GM23338 (cell line): ENCODE results near the gene CCSER2. TPM values are rescaled to one million over a fixed set of nuclear protein-coding genes. Genes with fewer than 3 reads are reported as not detected.

ENCODE experiments used
- ATAC-seq: fragments of 200-7000 bp; cut with Tn5 transposase; 3 replicates; pipeline ENCODE4 v1.9.1; 2020
- DNase-seq: peaks from one replicate; pipeline ENCODE4 v3.0.0-alpha.2; 2015; ENCODE audit warnings: low spot score
- H2AFZ ChIP-seq: fragments of 200-600 bp; sonication (generic); 2 replicates; pipeline ENCODE4 v1.8.0; 2016; ENCODE audit warnings: antibody characterized with exemption, mild to moderate bottlenecking, moderate library complexity
- H3F3A ChIP-seq: fragments of 200-600 bp; sonication (generic); replicated peaks from 2 replicates; pipeline ENCODE4 v1.8.0; 2017; ENCODE audit warnings: antibody characterized with exemption, mixed run types, low read depth
- H3K27ac ChIP-seq: fragments of 200-600 bp; sonication (generic); 2 replicates; pipeline ENCODE4 v1.6.1; 2016; ENCODE audit warnings: low read depth
- H3K27me3 ChIP-seq: fragments of 200-600 bp; sonication (generic); 2 replicates; pipeline ENCODE4 v1.8.0; 2016; ENCODE audit warnings: mild to moderate bottlenecking, mixed run types, moderate library complexity; ENCODE audit not compliant: insufficient read depth
- H3K36me3 ChIP-seq: fragments of 200-600 bp; sonication (generic); 2 replicates; pipeline ENCODE4 v1.8.0; 2016; ENCODE audit warnings: mild to moderate bottlenecking; ENCODE audit not compliant: insufficient read depth
- H3K4me1 ChIP-seq: fragments of 200-600 bp; sonication (generic); 2 replicates; pipeline ENCODE4 v1.8.0; 2016; ENCODE audit warnings: mild to moderate bottlenecking, moderate library complexity; ENCODE audit not compliant: insufficient read depth
- H3K4me2 ChIP-seq: fragments of 200-600 bp; sonication (generic); 2 replicates; pipeline ENCODE4 v1.7.1; 2017; ENCODE audit warnings: mixed run types
- H3K4me3 ChIP-seq: fragments of 200-600 bp; sonication (generic); 2 replicates; pipeline ENCODE4 v1.6.1; 2016; ENCODE audit warnings: mixed run types
- H3K79me2 ChIP-seq: fragments of 200-600 bp; sonication (generic); replicated peaks from 2 replicates; pipeline ENCODE4 v1.8.0; 2017; ENCODE audit warnings: mild to moderate bottlenecking; ENCODE audit not compliant: insufficient read depth
- H3K9me2 ChIP-seq: fragments of 200-600 bp; sonication (generic); 2 replicates; pipeline ENCODE4 v1.8.0; 2017; ENCODE audit not compliant: insufficient read depth
- H4K20me1 ChIP-seq: fragments of 200-600 bp; sonication (generic); replicated peaks from 2 replicates; pipeline ENCODE4 v1.8.0; 2017; ENCODE audit warnings: mild to moderate bottlenecking; ENCODE audit not compliant: insufficient read depth
- H3K27ac Mint-ChIP-seq: 2 replicates; pipeline ENCODE4 v1.8.0; 2020; ENCODE audit warnings: inconsistent platforms, mild to moderate bottlenecking, moderate library complexity, mixed read lengths
- H3K27me3 Mint-ChIP-seq: 3 replicates; pipeline ENCODE4 v1.8.0; 2022; ENCODE audit warnings: low read depth, mild to moderate bottlenecking, moderate library complexity, mixed read lengths, inconsistent platforms; ENCODE audit not compliant: insufficient read depth, poor library complexity
- H3K36me3 Mint-ChIP-seq: 3 replicates; pipeline ENCODE4 v1.8.0; 2021; ENCODE audit warnings: low read depth, mild to moderate bottlenecking, inconsistent platforms, moderate library complexity, mixed read lengths
- H3K4me1 Mint-ChIP-seq: 3 replicates; pipeline ENCODE4 v1.8.0; 2020; ENCODE audit warnings: mild to moderate bottlenecking, inconsistent platforms, mixed read lengths
- H3K4me3 Mint-ChIP-seq: 3 replicates; pipeline ENCODE4 v1.8.0; 2021; ENCODE audit warnings: moderate library complexity, mild to moderate bottlenecking, inconsistent platforms, mixed read lengths
- H3K9me3 Mint-ChIP-seq: 3 replicates; pipeline ENCODE4 v1.8.0; 2020; ENCODE audit warnings: moderate library complexity, mild to moderate bottlenecking, inconsistent platforms, mixed read lengths
- CREB1 ChIP-seq: fragments of 250-450 bp; sonication (Bioruptor Pico); IDR thresholded peaks from 2 replicates; pipeline ENCODE4 v1.5.0; 2020; ENCODE audit warnings: low read depth, mild to moderate bottlenecking, moderate library complexity
- CTCF ChIP-seq, 2 experiments: fragments of 200-600 bp in 1 of 2; sonication (generic) in 1 of 2; conservative IDR thresholded peaks; 2 replicates each; pipeline versions ENCODE4 v1.5.1 to v1.6.1; 2016 to 2017; ENCODE audit warnings: antibody characterized with exemption in 2 of 2, low read depth in 2 of 2, mild to moderate bottlenecking in 2 of 2, moderate library complexity in 1 of 2
- ETS1 ChIP-seq: IDR thresholded peaks from 2 replicates; pipeline ENCODE4 v1.6.1; 2016; ENCODE audit warnings: antibody characterized with exemption
- EZH2 ChIP-seq: fragments of 200-600 bp; sonication (generic); IDR thresholded peaks from one replicate; pipeline ENCODE4 v1.8.0; 2017; ENCODE audit warnings: antibody characterized with exemption, mild to moderate bottlenecking, low read depth; ENCODE audit not compliant: unreplicated experiment
- EZH2phosphoT487 ChIP-seq: fragments of 200-600 bp; sonication (generic); IDR thresholded peaks from one replicate; pipeline ENCODE4 v1.8.1; 2018; ENCODE audit warnings: antibody characterized with exemption; ENCODE audit not compliant: unreplicated experiment
- JUNB ChIP-seq: IDR thresholded peaks from one replicate; pipeline ENCODE4 v1.6.1; 2016; ENCODE audit warnings: antibody characterized with exemption; ENCODE audit not compliant: unreplicated experiment
- NANOG ChIP-seq: IDR thresholded peaks from 2 replicates; pipeline ENCODE4 v1.6.1; 2016; ENCODE audit warnings: antibody characterized with exemption, borderline replicate concordance
- POLR2AphosphoS5 ChIP-seq: IDR thresholded peaks from 2 replicates; pipeline ENCODE4 v1.6.1; 2016; ENCODE audit warnings: antibody characterized with exemption, low read depth
- REST ChIP-seq: IDR thresholded peaks from one replicate; pipeline ENCODE4 v1.6.1; 2018; ENCODE audit warnings: antibody characterized with exemption; ENCODE audit not compliant: unreplicated experiment
- STAT1 ChIP-seq: IDR thresholded peaks from one replicate; pipeline ENCODE4 v1.6.1; 2016; ENCODE audit warnings: antibody characterized with exemption; ENCODE audit not compliant: unreplicated experiment
- ZNF114 ChIP-seq: fragments of 250-450 bp; sonication (Bioruptor Pico); IDR thresholded peaks from 2 replicates; pipeline ENCODE4 v1.5.0; 2020; ENCODE audit warnings: mild to moderate bottlenecking, moderate library complexity
- ZNF331 ChIP-seq: fragments of 250-450 bp; sonication (Bioruptor Pico); IDR thresholded peaks from 2 replicates; pipeline ENCODE4 v1.5.0; 2020; ENCODE audit warnings: low read depth, mild to moderate bottlenecking, moderate library complexity
- polyA plus RNA-seq: library from polyadenylated mRNA; unstranded; fragments of >200 nt; fragmentation: Nextera tagmentation; extraction: Ambion mirVana; gene quantifications from 2 replicates; pipeline ENCODE4 v1.2.1, GENCODE V29; 2016
- total RNA-seq: library from RNA; depleted of rRNA; stranded (reverse); fragments of >200 nt; shearing (Covaris generic); gene quantifications from 2 replicates; pipeline ENCODE4 v1.2.3, GENCODE V29; 2014
- TF ChIP-seq, protein P1 (sequence below): fragments of 250-450 bp; sonication (Bioruptor Pico); IDR thresholded peaks from 2 replicates; pipeline ENCODE4 v1.5.0; 2020; ENCODE audit warnings: mild to moderate bottlenecking, moderate library complexity

The CCSER2 gene
- total and polyA plus RNA-seq, 2 experiments from 2014 or later = 30.6 to 37.2 TPM

DNA sequence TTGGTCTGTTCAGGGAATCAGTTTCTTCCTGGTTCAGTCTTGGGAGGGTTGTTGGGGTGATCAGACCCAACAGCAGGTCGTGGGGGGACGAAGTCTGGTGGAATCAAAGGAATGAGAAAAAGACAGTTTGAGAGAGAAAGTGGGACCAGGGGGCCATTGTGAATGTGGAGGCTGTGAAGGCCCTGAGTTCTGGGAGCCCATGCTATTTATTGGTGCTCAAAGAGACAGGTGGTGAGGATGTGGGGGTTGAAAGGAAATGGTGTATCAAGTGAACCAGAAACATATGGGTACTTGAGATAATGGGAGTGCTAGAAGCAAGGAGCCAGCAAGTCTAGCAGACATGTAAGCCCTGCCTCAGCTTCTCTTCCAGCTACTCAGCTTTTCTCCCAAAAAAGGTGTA, 84.1 kb downstream of the CCSER2 start:
- Histone ChIP-seq H2AFZ (no peak overlapping the region), H3K27ac (no peak overlapping the region), H3K4me1 (no peaks in the 10 kb centered on the region), H3K4me2 (no peak overlapping the region), H3K9me2 (no peaks in the 10 kb centered on the region), H3F3A (no peaks in the 10 kb centered on the region), H3K4me3 (no peak overlapping the region), H3K27me3 (no peaks in the 10 kb centered on the region), H4K20me1 (no peaks in the 10 kb centered on the region), H3K36me3 (peaks cover 7% of the 10 kb centered on the region; the same call in 1 of the 2 replicates), H3K79me2 (peaks cover 72% of the 10 kb centered on the region)
- no peaks in the 10 kb centered on the region for H3K27me3 Mint-ChIP-seq
- no peaks in the 10 kb centered on the region for H3K4me1 Mint-ChIP-seq
- H3K36me3 Mint-ChIP-seq = peaks cover 51% of the 10 kb centered on the region
- no peak for DNase-seq
- TF ChIP-seq REST (no peak), POLR2AphosphoS5 (no peak), CTCF (conservative IDR thresholded peaks at IDR 0.05; ENCODE audit: low read depth in 2 of 2) (no peak), STAT1 (no peak), EZH2 (no peak), ZNF331 (CRISPR knock-in tag) (no peak), CREB1 (no peak), ZNF114 (CRISPR knock-in tag) (no peak), ETS1 (no peak), NANOG (no peak), EZH2phosphoT487 (no peak), JUNB (no peak)
- TF ChIP-seq, protein P1, sequence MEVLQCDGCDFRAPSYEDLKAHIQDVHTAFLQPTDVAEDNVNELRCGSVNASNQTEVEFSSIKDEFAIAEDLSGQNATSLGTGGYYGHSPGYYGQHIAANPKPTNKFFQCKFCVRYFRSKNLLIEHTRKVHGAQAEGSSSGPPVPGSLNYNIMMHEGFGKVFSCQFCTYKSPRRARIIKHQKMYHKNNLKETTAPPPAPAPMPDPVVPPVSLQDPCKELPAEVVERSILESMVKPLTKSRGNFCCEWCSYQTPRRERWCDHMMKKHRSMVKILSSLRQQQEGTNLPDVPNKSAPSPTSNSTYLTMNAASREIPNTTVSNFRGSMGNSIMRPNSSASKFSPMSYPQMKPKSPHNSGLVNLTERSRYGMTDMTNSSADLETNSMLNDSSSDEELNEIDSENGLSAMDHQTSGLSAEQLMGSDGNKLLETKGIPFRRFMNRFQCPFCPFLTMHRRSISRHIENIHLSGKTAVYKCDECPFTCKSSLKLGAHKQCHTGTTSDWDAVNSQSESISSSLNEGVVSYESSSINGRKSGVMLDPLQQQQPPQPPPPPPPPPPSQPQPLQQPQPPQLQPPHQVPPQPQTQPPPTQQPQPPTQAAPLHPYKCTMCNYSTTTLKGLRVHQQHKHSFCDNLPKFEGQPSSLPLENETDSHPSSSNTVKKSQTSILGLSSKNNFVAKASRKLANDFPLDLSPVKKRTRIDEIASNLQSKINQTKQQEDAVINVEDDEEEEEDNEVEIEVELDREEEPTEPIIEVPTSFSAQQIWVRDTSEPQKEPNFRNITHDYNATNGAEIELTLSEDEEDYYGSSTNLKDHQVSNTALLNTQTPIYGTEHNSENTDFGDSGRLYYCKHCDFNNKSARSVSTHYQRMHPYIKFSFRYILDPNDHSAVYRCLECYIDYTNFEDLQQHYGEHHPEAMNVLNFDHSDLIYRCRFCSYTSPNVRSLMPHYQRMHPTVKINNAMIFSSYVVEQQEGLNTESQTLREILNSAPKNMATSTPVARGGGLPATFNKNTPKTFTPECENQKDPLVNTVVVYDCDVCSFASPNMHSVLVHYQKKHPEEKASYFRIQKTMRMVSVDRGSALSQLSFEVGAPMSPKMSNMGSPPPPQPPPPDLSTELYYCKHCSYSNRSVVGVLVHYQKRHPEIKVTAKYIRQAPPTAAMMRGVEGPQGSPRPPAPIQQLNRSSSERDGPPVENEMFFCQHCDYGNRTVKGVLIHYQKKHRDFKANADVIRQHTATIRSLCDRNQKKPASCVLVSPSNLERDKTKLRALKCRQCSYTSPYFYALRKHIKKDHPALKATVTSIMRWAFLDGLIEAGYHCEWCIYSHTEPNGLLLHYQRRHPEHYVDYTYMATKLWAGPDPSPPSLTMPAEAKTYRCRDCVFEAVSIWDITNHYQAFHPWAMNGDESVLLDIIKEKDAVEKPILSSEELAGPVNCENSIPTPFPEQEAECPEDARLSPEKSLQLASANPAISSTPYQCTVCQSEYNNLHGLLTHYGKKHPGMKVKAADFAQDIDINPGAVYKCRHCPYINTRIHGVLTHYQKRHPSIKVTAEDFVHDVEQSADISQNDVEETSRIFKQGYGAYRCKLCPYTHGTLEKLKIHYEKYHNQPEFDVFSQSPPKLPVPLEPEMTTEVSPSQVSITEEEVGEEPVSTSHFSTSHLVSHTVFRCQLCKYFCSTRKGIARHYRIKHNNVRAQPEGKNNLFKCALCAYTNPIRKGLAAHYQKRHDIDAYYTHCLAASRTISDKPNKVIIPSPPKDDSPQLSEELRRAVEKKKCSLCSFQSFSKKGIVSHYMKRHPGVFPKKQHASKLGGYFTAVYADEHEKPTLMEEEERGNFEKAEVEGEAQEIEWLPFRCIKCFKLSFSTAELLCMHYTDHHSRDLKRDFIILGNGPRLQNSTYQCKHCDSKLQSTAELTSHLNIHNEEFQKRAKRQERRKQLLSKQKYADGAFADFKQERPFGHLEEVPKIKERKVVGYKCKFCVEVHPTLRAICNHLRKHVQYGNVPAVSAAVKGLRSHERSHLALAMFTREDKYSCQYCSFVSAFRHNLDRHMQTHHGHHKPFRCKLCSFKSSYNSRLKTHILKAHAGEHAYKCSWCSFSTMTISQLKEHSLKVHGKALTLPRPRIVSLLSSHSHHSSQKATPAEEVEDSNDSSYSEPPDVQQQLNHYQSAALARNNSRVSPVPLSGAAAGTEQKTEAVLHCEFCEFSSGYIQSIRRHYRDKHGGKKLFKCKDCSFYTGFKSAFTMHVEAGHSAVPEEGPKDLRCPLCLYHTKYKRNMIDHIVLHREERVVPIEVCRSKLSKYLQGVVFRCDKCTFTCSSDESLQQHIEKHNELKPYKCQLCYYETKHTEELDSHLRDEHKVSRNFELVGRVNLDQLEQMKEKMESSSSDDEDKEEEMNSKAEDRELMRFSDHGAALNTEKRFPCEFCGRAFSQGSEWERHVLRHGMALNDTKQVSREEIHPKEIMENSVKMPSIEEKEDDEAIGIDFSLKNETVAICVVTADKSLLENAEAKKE (CRISPR knock-in tag) = no peak
- peaks cover 45% of the 10 kb centered on the region for H3K9me3 Mint-ChIP-seq
- ATAC-seq = no peak
- H3K27ac Mint-ChIP-seq = no peak overlapping the region
- no peak overlapping the region for H3K4me3 Mint-ChIP-seq
